GM18508 (cell line): ENCODE data around the gene NAV2.

Source experiments
- ATAC-seq: cut with Tn5 transposase; IDR thresholded peaks from one replicate; pipeline ENCODE4 v1.9.1; 2021; ENCODE audit warnings: moderate number of reproducible peaks; ENCODE audit not compliant: insufficient read depth, unreplicated experiment

Gene NAV2

GRCh38 chr11:19712281-19713195 lies at the start of gene NAV2:
Gene NAV2, plus strand, starts transcription at chr11:19712837. Its CDS starts 859 bp downstream, at chr11:19713696.
- peak; percentile 87 for ATAC-seq

GRCh38 chr11:19663206-19663605 lies 49.4 kb upstream of the NAV2 start:
- ATAC-seq, result no peak

GRCh38 chr11:19664886-19665548 lies 47.6 kb upstream of the NAV2 start:
- ATAC-seq, result no peak

GRCh38 chr11:19666951-19667350 lies 45.7 kb upstream of the NAV2 start:
- no peak for ATAC-seq

GRCh38 chr11:19669511-19669910 lies 43.1 kb upstream of the NAV2 start:
- ATAC-seq, result no peak

GRCh38 chr11:19670030-19670791 lies 42.4 kb upstream of the NAV2 start:
- no peak for ATAC-seq

- ATAC-seq, result no peak
These were observed 39.9 kb upstream of the NAV2 start for GRCh38 chr11:19672586-19673206.

GRCh38 chr11:19673924-19674729 lies 38.5 kb upstream of the NAV2 start:
- no peak for ATAC-seq

GRCh38 chr11:19674836-19675235 lies 37.8 kb upstream of the NAV2 start:
- no peak for ATAC-seq

GRCh38 chr11:19675397-19675796 lies 37.2 kb upstream of the NAV2 start:
- ATAC-seq, result no peak

GRCh38 chr11:19676475-19677380 lies 35.9 kb upstream of the NAV2 start:
- no peak for ATAC-seq

GRCh38 chr11:19677381-19678080 lies 35.1 kb upstream of the NAV2 start:
- ATAC-seq, result no peak

GRCh38 chr11:19679952-19680828 lies 32.4 kb upstream of the NAV2 start:
- ATAC-seq, result no peak

- ATAC-seq, result no peak
These were observed 31.7 kb upstream of the NAV2 start for GRCh38 chr11:19680829-19681368.

- ATAC-seq, result no peak
These were observed 29.4 kb upstream of the NAV2 start for GRCh38 chr11:19683141-19683805.

GRCh38 chr11:19683862-19684491 lies 28.7 kb upstream of the NAV2 start:
- no peak for ATAC-seq
